CD4-positive, alpha-beta T cell treated with Interleukin-17A for 4 hours (primary cell): ENCODE measurements around the gene RAB1A.
"Not testable (repeated sequence)": the region's sequence is repeated elsewhere in the genome, so short reads cannot be mapped to it uniquely, and the experiment has no call there.

Experiments
- DNase-seq: peaks from one replicate; pipeline ENCODE4 v3.0.0-alpha.2; 2020; ENCODE audit warnings: mixed read lengths

Gene RAB1A

GRCh38 chr2:65134158-65134557 is 4.3 kb upstream of the RAB1A start:
- DNase-seq, result no peak

DNA sequence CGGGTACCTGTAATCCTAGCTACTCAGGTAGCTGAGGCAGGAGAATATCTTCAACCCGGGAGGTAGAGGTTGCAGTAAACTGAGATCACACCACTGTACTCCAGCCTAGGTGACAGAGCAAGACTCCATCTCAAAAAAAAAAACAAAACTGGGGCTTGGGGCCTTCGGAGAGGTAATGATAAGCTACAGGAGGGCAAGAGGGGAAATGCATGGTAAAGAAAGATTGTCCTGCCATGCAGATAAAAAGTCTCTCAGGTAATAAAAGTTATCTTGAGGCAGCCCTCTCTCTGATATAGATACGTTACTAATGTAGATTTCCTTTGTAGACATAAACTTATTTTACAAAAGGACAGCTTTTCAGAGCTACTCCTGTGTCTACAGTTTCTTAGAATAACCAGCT is 3.7 kb upstream of the RAB1A start:
- no peak for DNase-seq

GRCh38 chr2:65132930-65133329 is 3.0 kb upstream of the RAB1A start:
- not testable (repeated sequence) for DNase-seq

DNA sequence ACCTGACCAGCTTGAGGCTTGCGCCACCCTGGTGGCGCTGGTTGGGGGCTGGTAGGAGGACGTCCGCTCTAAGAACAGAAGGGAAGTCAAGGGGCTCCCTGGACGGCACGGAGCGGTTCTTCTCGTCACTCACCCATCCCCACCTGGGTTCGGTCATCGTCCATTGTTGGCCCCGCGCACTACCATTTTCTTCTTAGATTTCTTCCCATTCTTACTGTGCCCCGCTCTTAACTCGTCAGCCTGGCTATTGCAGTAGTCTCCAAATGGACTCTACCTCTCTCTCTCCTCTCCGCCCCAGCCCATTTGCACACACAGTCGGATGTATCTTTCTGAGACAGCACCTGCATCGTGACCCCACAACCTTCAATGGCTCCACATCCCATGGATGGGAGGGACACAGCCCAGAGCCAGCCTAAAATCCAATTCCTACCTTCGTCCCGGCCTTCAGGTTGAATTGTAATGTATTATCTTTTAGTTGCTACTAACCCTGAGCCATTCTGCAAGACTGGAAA is 814 bp upstream of the RAB1A start:
- no peak for DNase-seq

DNA sequence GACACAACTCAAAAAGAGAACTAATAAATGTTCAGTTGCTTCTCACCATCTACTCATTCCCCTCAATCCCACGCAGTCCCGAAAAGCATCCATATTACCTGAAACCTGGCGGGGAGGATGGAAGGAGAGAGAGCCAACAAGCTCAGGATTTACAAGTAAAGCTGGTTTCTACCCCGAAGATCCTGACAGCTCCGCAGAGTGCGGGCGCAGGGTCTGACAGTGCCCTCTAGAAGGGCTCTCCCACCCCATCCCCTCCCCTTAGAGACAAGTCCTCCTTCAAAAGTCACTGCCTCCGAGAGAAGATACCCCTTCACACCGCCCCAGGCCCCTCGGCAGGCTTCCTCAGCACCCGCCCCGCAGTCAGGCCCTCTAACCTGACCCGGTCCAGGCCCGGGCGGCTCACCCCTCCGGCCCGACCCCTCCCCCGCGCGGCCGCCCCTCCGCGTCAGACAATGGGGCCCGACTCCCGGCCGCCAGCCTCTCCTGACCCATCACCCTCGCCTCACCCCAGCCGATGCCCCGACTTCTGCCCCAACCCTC is 550 bp downstream of the RAB1A start:
- peak; percentile 35 for DNase-seq

DNA sequence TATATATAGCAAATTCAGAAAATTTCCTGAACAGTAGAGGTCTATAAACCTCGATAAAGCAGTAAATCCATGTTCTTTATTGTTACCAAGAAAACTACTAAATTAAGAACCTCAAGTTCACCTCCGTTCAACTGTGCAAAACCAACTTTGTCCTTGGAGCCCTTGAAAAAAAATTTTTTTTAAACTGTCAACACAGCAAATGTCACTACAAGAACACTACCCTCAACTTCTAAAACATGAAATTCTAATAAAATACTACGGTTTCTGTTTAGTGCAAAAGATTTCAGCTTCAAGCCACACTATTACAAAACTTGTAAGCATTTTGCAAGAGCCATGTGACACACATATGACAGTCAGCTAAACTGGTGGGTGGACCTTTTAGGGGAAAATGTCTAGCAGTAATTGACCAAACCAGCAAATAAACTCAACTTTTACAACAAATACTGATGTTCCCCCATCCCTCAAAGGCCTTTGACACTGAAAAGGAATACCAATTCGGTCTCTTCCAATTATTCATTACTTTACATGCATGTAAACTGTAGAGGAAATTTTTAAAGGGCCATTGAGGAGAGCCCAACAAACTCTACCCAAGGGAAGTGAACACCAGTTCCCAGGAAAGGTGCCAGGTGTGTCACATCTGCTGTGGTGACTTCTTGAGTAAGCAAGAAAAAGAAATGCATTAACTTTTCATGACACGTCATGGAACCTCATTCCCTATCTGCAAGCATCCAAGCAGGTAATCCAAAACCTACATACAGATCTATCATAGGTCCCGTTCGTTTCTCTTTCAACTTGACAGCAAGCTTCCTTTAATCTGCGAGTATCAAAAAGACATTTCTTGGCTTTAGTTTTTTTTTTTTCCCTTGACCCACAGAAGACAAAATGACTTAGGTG is 1.4 kb downstream of the RAB1A start:
- DNase-seq, result no peak

DNA sequence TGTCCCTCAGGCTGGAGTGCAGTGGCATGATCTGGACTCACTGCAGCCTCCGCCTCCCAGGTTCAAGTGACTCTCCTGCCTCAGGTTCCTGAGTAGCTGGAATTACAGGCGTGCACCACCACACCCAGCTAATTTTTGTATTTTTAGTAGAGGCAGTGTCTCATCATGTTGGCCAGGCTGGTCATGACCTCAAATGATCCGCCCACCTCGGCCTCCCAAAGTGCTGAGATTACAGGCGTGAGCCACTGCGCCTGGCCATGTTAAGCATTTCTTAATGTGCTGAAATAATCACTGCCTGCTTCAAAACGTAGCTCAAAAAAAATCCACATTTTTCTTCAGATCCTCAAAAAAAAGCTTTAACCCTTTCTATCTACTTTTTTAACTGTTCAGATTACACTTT is 4.4 kb downstream of the RAB1A start:
- not testable (repeated sequence) for DNase-seq

DNA sequence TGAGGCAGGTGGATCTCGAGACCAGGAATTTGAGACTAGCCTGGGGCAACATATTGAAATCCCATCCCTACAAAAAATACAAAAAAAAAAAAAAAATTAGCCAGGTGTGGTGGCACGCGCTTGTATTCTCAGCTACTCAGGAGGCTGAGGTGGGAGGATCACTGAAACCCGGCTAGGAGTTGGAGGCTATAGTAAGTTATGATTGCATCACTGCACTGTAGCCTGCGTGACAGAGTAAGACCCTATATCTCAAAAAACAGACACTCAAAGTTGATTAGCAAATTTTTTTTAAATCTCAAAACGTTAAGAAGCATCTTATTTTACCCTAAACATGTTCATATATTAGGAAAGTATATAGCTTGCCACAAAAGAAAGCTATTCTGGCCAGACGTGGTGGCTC is 7.6 kb downstream of the RAB1A start:
- no peak for DNase-seq

DNA sequence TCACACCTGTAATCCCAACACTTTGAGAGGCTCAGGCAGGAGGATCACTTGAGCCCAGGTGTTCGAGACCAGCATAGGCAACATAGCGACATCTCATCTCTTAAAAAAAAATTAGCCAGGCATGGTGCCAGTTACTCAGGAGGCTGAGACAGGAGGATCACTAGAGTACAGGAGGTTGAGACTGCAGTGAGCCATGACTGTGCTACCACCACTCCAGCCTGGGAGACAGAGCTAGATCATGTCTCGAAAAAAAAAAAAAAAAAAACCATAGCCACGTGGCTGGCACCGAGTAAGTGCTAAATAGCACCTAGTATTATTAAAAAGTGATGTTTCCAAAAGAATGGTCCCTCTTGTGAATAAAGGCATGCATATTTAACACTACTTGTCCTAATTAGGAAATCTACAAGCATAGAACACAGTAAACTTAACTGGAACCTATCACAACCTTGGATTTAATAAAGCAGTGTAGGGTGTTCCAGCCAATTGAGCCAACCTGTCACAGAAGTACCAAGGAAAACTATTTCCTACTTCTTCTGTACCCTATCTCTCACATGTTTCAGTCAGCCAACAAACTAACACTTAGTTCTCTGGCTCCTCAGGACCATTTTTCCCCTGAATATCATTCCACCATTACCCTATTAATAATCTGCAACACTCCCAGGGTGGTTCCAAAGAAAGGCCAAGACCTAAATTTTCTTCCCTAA is 8.8 kb downstream of the RAB1A start:
- DNase-seq, result no peak

- no peak for DNase-seq
Observed at GRCh38 chr2:65116645-65117044, 13.3 kb downstream of the RAB1A start.

- no peak for DNase-seq
Observed at GRCh38 chr2:65114921-65115320, 15.0 kb downstream of the RAB1A start.

DNA sequence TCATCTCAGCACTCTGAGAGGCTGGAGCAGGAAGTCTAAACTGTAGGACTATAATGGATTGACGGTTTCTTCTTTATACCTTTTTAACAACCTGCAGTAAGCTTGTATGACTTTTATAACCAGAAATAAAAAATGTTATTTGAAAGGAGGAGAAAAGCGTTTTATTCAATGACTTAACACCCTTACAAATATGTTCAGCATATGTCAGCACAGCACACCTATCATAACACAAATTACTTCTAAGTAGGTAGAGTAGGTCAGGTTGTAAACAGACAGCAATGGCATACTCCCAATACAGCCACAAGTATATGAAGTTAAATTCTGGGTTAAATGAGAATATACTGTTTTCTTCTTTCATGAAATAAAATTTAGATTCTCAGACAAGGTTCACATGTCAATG is 16.1 kb downstream of the RAB1A start:
- no peak for DNase-seq

GRCh38 chr2:65113229-65113628 is 16.7 kb downstream of the RAB1A start:
- DNase-seq, result no peak

- DNase-seq, result no peak
Observed at GRCh38 chr2:65112633-65113032, 17.3 kb downstream of the RAB1A start.

- DNase-seq, result no peak
Observed at GRCh38 chr2:65108780-65109179, 21.1 kb downstream of the RAB1A start.

GRCh38 chr2:65107530-65107929 is 22.4 kb downstream of the RAB1A start:
- no peak for DNase-seq

- no peak for DNase-seq
Observed at GRCh38 chr2:65103013-65103715, 26.7 kb downstream of the RAB1A start.

GRCh38 chr2:65101071-65101470 is 28.8 kb downstream of the RAB1A start:
- no peak for DNase-seq

DNA sequence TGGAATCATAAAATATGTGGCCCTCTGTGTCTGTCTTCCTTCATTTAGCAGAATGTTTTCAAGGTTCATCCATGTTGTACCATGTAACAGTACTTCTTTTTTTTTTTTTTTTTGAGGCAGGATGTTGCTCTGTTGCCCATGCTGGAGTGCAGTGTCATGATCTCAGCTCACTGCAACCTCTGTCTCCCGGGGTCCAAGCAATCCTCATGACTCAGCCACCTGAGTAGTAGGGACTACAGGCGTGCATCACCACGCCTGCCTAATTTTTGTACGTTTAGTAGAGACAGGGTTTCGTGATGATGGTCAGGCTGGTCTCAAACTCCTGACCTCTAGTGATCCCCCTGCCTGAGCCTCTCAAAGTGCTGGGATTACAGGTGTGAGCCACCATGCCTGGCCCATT is 31.2 kb downstream of the RAB1A start:
- DNase-seq, result no peak

GRCh38 chr2:65097844-65098243 is 32.1 kb downstream of the RAB1A start:
- no peak for DNase-seq

DNA sequence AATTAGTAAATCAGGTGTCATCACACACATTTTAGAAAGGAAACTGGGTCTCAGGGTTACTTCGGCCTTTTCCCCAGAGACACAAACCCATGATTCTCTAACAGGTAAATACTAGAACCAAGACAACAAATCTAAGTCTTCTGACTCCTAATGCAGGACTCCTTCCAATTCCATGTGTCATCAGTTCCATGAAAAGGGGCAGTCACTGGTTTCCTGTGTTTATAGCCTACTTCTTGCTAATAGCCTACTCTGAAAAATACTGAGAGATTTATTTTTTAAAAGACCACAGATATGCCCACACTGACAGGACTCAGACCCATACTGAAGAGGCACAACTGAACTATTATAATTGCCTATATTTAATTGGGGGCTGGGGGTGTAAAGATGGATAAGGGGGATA is 33.0 kb downstream of the RAB1A start:
- DNase-seq, result no peak

DNA sequence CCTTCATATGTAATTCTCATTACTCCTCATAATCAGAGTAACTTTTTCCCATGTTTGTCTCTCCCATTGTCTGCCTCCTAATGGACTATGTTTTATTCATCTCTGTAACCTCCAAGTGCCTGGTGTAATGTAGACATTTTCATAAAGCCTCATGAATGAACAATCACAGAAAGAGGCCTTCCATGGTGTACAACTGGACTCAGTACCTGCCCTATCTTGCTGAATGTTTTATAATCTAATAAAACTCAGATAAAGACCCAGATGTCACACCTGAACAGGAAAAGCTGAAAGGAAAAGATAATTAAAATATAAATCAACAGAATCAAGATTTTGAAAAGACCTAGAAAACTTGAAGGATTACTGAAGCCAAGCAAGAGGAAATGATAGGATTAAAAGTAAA is 36.7 kb downstream of the RAB1A start:
- no peak for DNase-seq

DNA sequence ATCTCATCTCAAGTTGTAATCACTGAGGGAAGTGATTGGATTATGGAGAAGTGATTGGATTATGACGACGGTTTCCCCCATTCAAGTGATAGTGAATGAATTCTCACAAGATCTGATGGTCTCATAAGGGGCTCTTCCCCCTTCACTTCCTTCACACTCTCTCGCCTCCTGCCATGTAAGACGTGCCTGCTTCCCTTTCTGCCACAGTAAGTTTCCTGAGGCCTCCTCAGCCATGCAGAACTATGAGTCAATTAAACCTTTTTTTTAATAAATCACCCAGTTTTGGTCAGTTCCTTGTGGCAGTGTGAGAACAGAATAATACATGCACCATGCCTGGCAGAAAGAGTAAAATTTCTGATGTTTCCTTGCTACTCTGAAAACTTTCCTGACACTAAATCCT is 37.1 kb downstream of the RAB1A start:
- DNase-seq, result no peak
